ENCODE results near the gene CCNF.

Gene CCNF

DNA sequence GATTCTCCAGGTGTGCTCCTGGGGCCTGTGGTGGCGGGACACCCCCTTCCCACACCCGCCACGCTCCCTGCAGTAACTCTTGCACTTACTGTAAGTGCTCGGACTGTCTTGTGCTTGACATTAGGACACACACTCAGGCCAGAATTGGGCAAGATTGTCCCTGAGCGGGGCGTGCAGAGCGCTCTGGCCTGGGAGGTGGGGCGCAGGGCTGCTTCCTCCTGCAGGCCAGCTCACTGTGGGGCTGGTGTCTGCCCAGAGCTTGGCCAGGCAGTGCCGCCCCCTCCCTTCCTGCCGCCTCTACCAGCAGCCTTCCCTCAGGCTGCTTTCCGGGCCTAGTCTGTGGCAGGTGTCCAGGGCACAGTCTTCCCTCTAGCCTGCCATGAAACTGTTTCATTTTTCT lies 78.4 kb downstream of the CCNF start:
- DNase-seq (ENCODE audit: low read depth), result no peak
- no peak overlapping the region for H3K4me3 ChIP-seq (replicated peaks; ENCODE audit: low read depth, low read length)
- TF ChIP-seq, protein P1, sequence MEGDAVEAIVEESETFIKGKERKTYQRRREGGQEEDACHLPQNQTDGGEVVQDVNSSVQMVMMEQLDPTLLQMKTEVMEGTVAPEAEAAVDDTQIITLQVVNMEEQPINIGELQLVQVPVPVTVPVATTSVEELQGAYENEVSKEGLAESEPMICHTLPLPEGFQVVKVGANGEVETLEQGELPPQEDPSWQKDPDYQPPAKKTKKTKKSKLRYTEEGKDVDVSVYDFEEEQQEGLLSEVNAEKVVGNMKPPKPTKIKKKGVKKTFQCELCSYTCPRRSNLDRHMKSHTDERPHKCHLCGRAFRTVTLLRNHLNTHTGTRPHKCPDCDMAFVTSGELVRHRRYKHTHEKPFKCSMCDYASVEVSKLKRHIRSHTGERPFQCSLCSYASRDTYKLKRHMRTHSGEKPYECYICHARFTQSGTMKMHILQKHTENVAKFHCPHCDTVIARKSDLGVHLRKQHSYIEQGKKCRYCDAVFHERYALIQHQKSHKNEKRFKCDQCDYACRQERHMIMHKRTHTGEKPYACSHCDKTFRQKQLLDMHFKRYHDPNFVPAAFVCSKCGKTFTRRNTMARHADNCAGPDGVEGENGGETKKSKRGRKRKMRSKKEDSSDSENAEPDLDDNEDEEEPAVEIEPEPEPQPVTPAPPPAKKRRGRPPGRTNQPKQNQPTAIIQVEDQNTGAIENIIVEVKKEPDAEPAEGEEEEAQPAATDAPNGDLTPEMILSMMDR (IDR thresholded peaks at IDR 0.05; ENCODE audit: low read length, missing control alignments), result no peak
